Stimulated activated CD8-positive, alpha-beta memory T cell treated with anti-CD3 and anti-CD28 coated beads, Interleukin-12 subunit alpha, Interleukin-12 subunit beta, amount 100 ng/mL, for 4 hours (primary cell): ENCODE measurements around the gene RNF38.

Experiments
- DNase-seq: peaks from one replicate; pipeline ENCODE4 v3.0.0-alpha.2; 2020; ENCODE audit warnings: low read depth

RNF38 gene

GRCh38 chr9:36293171-36293570 is 106.9 kb downstream of the RNF38 start:
- no peak for DNase-seq

- no peak for DNase-seq
Observed at GRCh38 chr9:36292641-36293040, 107.4 kb downstream of the RNF38 start.

DNA sequence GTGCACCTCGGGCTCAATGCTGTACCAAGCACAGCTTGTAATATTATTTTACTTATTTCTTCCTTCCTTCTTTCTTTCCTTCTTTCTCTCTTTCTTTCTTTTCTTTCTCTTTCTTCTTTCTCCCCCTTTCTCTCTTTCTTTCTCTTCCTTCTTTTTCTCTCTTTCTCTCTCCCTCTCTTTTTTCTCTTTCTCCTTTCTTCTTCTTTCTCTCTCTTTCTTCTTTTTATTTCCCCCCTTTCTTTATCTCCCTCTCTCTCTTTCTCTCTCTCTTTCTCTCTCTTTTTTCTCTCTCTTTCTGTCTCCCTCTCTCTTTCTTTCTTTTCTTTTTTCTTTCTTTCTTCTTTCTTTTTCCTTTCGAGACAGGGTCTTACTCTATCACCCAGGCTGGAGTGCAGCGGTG is 109.1 kb downstream of the RNF38 start:
- DNase-seq: no peak

GRCh38 chr9:36289836-36290435 is 110.1 kb downstream of the RNF38 start:
- DNase-seq: no peak

GRCh38 chr9:36288070-36288469 is 112.0 kb downstream of the RNF38 start:
- DNase-seq: no peak
